Measurements from ENCODE around the gene MBNL2. TPM values are rescaled to one million over a fixed set of nuclear protein-coding genes. Genes with fewer than 3 reads are reported as not detected.
"Not testable (repeated sequence)": the region's sequence is repeated elsewhere in the genome, so short reads cannot be mapped to it uniquely, and the experiment has no call there.

Gene MBNL2
- total RNA-seq, 1 experiment from 2014 or later, result 32.9 TPM

DNA sequence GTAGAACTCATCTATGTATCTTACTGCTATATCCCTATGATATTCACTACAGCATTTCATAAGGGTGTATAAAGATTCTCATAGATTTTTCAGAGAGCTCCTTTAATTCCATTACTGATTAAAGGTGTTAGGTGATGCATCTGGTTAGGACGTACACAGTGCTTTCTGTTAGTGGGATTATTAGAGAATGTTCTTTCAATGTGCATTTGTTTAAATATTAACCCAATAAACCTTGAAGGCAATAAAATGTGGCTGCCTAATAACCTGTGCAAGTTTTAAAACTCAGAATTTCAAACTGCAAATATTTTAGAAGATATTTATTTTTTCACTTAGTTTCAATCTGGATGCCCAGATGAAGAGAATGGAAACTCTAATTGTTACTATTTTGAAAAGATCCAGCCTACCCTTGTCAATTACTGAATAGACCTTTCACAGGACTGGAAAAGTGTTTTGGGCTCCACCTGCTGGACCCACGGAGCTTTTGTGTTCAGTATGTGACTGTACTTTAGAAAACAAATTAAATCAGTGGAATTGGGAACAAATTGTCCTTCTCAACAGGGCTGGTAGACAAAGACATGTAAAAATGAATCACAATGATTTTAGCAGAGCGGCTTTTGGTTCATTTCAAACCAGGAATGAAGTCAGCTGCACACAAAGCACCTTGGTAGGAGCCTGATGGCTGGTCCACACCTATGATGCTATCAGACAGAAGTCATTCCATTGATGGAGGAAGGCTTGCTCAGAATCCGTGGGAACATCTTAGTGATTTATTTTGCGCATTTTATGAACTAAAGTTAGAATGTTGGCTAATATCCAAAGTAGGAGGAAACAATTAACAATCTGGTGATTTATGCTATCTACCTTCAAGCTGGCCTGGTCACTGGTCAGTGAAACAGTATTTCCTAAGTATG lies 122.4 kb downstream of the MBNL2 start:
- no peak overlapping the region for H3K4me3 ChIP-seq
- H3K9me3 ChIP-seq (replicated peaks), result no peaks in the 10 kb centered on the region
- H3K27me3 ChIP-seq, result no peaks in the 10 kb centered on the region
- peaks cover 5% of the 10 kb centered on the region for H3K4me1 ChIP-seq
- DNase-seq, result peak; percentile 51 to 79
- peaks cover 10% of the 10 kb centered on the region for H3K36me3 ChIP-seq
- peak overlapping the region; percentile 5; the same call in 1 of the 2 replicates for H3K27ac ChIP-seq

DNA sequence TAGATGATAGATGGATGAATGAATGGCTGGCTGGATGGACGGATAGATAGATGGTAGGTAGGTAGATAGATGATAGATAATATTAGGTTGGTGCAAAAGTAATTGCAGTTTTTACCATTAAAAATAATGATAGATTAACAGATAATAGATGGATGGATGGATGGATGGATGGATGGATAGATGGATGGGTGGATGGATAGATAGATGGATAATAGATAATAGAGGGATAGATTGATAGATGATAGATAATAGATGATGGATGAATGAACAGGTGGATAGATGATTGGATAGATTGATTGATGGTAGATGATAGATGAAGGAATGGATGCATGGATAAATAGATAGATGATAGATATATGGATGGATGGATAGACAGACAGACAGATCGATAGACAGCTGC lies 124.0 kb downstream of the MBNL2 start:
- no peaks in the 10 kb centered on the region for H3K27me3 ChIP-seq
- H3K4me3 ChIP-seq, result no peak overlapping the region
- H3K9me3 ChIP-seq (replicated peaks), result peaks cover 2% of the 10 kb centered on the region; the same call in 1 of the 2 replicates
- no peak for DNase-seq
- H3K36me3 ChIP-seq, result peaks cover 17% of the 10 kb centered on the region
- no peak overlapping the region for H3K27ac ChIP-seq
- H3K4me1 ChIP-seq, result peaks cover 5% of the 10 kb centered on the region

DNA sequence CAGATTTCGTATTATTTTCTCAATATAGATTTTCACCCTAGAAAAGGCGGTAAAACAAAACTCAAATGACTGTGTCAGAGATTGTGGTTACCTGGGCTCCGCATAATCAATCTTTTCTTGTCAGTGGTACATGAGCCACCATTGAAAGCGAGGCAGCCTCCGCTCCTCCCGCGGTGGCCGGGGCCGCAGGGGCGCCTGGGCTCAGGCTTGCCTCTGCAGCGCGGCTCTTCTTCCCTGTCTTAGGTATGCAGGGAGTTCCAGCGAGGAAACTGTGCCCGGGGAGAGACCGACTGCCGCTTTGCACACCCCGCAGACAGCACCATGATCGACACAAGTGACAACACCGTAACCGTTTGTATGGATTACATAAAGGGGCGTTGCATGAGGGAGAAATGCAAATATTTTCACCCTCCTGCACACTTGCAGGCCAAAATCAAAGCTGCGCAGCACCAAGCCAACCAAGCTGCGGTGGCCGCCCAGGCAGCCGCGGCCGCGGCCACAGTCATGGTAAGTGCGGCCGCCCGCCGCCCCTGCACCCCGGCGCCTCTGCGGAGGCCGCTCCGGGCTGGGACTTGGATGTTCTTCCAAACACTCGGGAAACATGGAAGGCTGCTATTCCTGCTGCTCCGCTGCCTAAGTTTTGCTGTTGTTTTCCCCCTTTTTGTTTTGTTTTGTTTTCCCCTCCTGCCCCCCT lies 124.6 kb downstream of the MBNL2 start:
- Histone ChIP-seq H3K27ac (no peak overlapping the region), H3K9me3 (replicated peaks) (peaks cover 2% of the 10 kb centered on the region; the same call in 1 of the 2 replicates), H3K4me1 (peaks cover 5% of the 10 kb centered on the region), H3K4me3 (no peak overlapping the region), H3K36me3 (peaks cover 23% of the 10 kb centered on the region), H3K27me3 (no peaks in the 10 kb centered on the region)
- no peak for DNase-seq

GRCh38 chr13:97347255-97347932 lies 125.3 kb downstream of the MBNL2 start:
- no peak for DNase-seq
- Histone ChIP-seq H3K9me3 (replicated peaks) (peaks cover 2% of the 10 kb centered on the region; the same call in 1 of the 2 replicates), H3K27me3 (no peaks in the 10 kb centered on the region), H3K36me3 (peaks cover 23% of the 10 kb centered on the region), H3K4me1 (peaks cover 5% of the 10 kb centered on the region), H3K4me3 (no peak overlapping the region), H3K27ac (no peak overlapping the region)

DNA sequence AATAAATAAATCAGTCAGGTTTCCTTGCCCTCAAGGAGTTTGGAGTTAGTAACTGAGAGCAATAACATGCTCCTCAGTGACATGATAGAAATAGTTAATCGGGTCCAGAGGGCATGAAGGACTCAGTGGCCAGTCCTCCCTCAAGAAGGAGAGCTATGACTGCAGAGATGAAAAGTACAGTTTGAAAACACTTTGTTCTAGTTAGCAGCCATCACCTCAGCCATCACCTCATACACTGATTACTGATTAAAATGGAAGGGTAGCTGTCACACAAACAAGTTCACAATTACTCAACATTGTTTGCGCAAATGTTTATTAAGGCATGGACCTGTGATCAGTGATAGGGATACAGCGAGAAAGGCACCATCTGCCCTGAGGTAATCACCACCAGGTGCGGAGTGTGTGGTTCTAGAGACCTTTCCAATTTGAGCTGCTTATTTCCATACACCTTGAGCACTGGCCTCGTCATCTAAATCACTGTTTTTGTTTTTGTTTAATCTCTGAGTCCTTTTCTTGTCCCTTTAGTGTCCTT lies 126.5 kb downstream of the MBNL2 start:
- Histone ChIP-seq H3K4me3 (no peak overlapping the region), H3K9me3 (replicated peaks) (peaks cover 2% of the 10 kb centered on the region; the same call in 1 of the 2 replicates), H3K4me1 (peaks cover 5% of the 10 kb centered on the region), H3K27ac (no peak overlapping the region), H3K27me3 (no peaks in the 10 kb centered on the region), H3K36me3 (peaks cover 14% of the 10 kb centered on the region)
- no peak for DNase-seq

GRCh38 chr13:97352012-97352411 lies 129.9 kb downstream of the MBNL2 start:
- H3K36me3 ChIP-seq, result peaks cover 19% of the 10 kb centered on the region; the same call in 1 of the 2 replicates
- not testable (repeated sequence) for H3K27ac ChIP-seq; H3K4me3 ChIP-seq; DNase-seq; H3K9me3 ChIP-seq (replicated peaks); H3K4me1 ChIP-seq; H3K27me3 ChIP-seq

GRCh38 chr13:97352815-97353214 lies 130.7 kb downstream of the MBNL2 start:
- peaks cover 2% of the 10 kb centered on the region; the same call in 1 of the 2 replicates for H3K9me3 ChIP-seq (replicated peaks)
- H3K27me3 ChIP-seq, result no peaks in the 10 kb centered on the region
- H3K36me3 ChIP-seq, result peaks cover 19% of the 10 kb centered on the region; the same call in 1 of the 2 replicates
- H3K4me3 ChIP-seq, result no peak overlapping the region
- no peaks in the 10 kb centered on the region for H3K4me1 ChIP-seq
- no peak overlapping the region for H3K27ac ChIP-seq
- DNase-seq, result no peak

- Histone ChIP-seq H3K4me1 (no peaks in the 10 kb centered on the region), H3K9me3 (replicated peaks) (peaks cover 2% of the 10 kb centered on the region; the same call in 1 of the 2 replicates), H3K4me3 (no peak overlapping the region), H3K36me3 (peaks cover 19% of the 10 kb centered on the region; the same call in 1 of the 2 replicates), H3K27me3 (no peaks in the 10 kb centered on the region), H3K27ac (no peak overlapping the region)
- DNase-seq, result no peak
These were observed 132.0 kb downstream of the MBNL2 start for GRCh38 chr13:97353927-97354675.

- Histone ChIP-seq H3K27ac (no peak overlapping the region), H3K4me3 (no peak overlapping the region), H3K36me3 (peaks cover 19% of the 10 kb centered on the region), H3K4me1 (no peaks in the 10 kb centered on the region), H3K9me3 (replicated peaks) (peaks cover 2% of the 10 kb centered on the region; the same call in 1 of the 2 replicates), H3K27me3 (no peaks in the 10 kb centered on the region)
- no peak for DNase-seq
These were observed 132.7 kb downstream of the MBNL2 start for GRCh38 chr13:97354808-97355207.

- Histone ChIP-seq H3K9me3 (replicated peaks) (no peaks in the 10 kb centered on the region), H3K36me3 (peaks cover 11% of the 10 kb centered on the region), H3K4me3 (no peak overlapping the region), H3K27ac (no peak overlapping the region), H3K27me3 (no peaks in the 10 kb centered on the region), H3K4me1 (no peaks in the 10 kb centered on the region)
- DNase-seq, result no peak
These were observed 134.5 kb downstream of the MBNL2 start for GRCh38 chr13:97356592-97356991.

- Histone ChIP-seq H3K4me3 (no peak overlapping the region), H3K27ac (no peak overlapping the region), H3K9me3 (replicated peaks) (no peaks in the 10 kb centered on the region), H3K4me1 (no peaks in the 10 kb centered on the region), H3K27me3 (no peaks in the 10 kb centered on the region), H3K36me3 (peaks cover 6% of the 10 kb centered on the region)
- DNase-seq, result peak; percentile 50 to 87
These were observed 137.3 kb downstream of the MBNL2 start for GRCh38 chr13:97359181-97360057.

DNA sequence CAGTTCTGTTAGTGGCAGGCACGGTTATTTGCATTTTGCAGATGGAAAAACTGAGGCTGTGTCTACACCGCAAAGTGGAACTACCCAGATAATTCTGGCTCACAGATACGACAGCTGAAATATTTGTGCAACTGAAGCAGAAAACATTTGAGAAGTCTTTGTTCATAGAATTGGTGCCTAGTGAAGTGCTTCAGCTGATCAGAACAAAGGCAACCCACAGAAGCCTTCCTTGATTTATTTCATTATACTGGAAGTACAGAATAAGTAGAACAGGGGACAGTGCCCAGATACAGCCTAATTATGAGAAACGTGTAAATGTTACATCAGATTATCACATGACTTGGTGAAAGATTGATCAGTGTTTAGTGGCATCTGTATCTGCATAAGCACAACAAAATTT lies 138.5 kb downstream of the MBNL2 start:
- no peak overlapping the region for H3K27ac ChIP-seq
- H3K27me3 ChIP-seq, result no peaks in the 10 kb centered on the region
- H3K4me3 ChIP-seq, result no peak overlapping the region
- peaks cover 6% of the 10 kb centered on the region for H3K36me3 ChIP-seq
- no peaks in the 10 kb centered on the region for H3K4me1 ChIP-seq
- H3K9me3 ChIP-seq (replicated peaks), result no peaks in the 10 kb centered on the region
- DNase-seq, result no peak

DNA sequence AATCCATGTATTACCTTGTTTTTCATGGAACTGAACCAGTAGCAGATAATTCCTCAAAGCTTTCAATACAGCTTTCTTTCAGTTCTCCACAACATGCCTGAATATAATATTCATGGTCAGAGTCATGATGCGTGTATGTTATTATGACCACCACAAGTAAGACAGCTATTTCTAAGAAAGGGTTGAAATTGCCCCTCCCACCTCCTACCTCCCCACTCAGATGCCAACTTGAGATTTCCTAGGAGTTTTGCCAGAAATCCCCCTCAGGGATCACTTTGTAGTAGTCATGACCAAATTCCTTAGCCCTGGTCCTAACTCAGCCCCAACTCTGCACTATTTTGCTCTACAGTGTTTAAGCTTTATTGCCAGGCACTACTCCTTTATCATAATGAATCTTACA lies 141.9 kb downstream of the MBNL2 start:
- Histone ChIP-seq H3K27ac (no peak overlapping the region), H3K9me3 (replicated peaks) (no peaks in the 10 kb centered on the region), H3K27me3 (no peaks in the 10 kb centered on the region), H3K4me3 (no peak overlapping the region), H3K4me1 (0 out of 2 replicates have a peak, but pooled peaks cover 6% of the 10 kb centered on the region), H3K36me3 (peaks cover 14% of the 10 kb centered on the region)
- DNase-seq, result no peak

Data from SJCRH30 (cell line).